Measurements from ENCODE around the gene AVPI1. TPM values are rescaled to one million over a fixed set of nuclear protein-coding genes. Genes with fewer than 3 reads are reported as not detected.

AVPI1 gene
- total and polyA plus RNA-seq, 2 experiments from 2014 or later: 7.4 to 7.6 TPM

- peaks cover 17% of the 10 kb centered on the region for H3K36me3 ChIP-seq (ENCODE audit: insufficient read depth)
- no peak for TF ChIP-seq ZNF114 (CRISPR knock-in tag; IDR thresholded peaks at IDR 0.05)
- TF ChIP-seq ETS1 (IDR thresholded peaks at IDR 0.05): no peak
- TF ChIP-seq CTCF (conservative IDR thresholded peaks at IDR 0.05; ENCODE audit: low read depth in 2 of 2): no peak
- no peak for TF ChIP-seq REST (IDR thresholded peaks at IDR 0.05; ENCODE audit: unreplicated experiment)
- TF ChIP-seq CREB1 (CRISPR knock-in tag; IDR thresholded peaks at IDR 0.05; ENCODE audit: low read depth): no peak
- TF ChIP-seq STAT1 (IDR thresholded peaks at IDR 0.05; ENCODE audit: unreplicated experiment): no peak
- TF ChIP-seq POLR2AphosphoS5 (IDR thresholded peaks at IDR 0.05; ENCODE audit: low read depth): no peak
- TF ChIP-seq ZNF331 (CRISPR knock-in tag; IDR thresholded peaks at IDR 0.05; ENCODE audit: low read depth): no peak
- TF ChIP-seq ZNF462 (CRISPR knock-in tag; IDR thresholded peaks at IDR 0.05): no peak
- TF ChIP-seq EZH2 (IDR thresholded peaks at IDR 0.05; ENCODE audit: low read depth, unreplicated experiment): no peak
- TF ChIP-seq NANOG (IDR thresholded peaks at IDR 0.05; ENCODE audit: borderline replicate concordance): no peak
- TF ChIP-seq EZH2phosphoT487 (IDR thresholded peaks at IDR 0.05; ENCODE audit: unreplicated experiment): no peak
- no peak for TF ChIP-seq JUNB (IDR thresholded peaks at IDR 0.05; ENCODE audit: unreplicated experiment)
- peaks cover 46% of the 10 kb centered on the region for H3K36me3 Mint-ChIP-seq (ENCODE audit: low read depth)
- H3K4me1 Mint-ChIP-seq: peaks cover 33% of the 10 kb centered on the region
- peaks cover 71% of the 10 kb centered on the region for H3K79me2 ChIP-seq (replicated peaks; ENCODE audit: insufficient read depth)
- H3K4me3 Mint-ChIP-seq: no peak overlapping the region
- H2AFZ ChIP-seq: no peak overlapping the region
- H3K27ac Mint-ChIP-seq: no peak overlapping the region; the same call in 1 of the 2 replicates
- DNase-seq (ENCODE audit: low spot score) (no peak), ATAC-seq (no peak)
- H3K4me1 ChIP-seq (ENCODE audit: insufficient read depth): peaks cover 28% of the 10 kb centered on the region; the same call in 1 of the 2 replicates
- no peaks in the 10 kb centered on the region for H3K9me2 ChIP-seq (ENCODE audit: insufficient read depth)
- H3K27me3 ChIP-seq (ENCODE audit: insufficient read depth): no peaks in the 10 kb centered on the region
- H3K4me2 ChIP-seq: 0 out of 2 replicates have a peak overlapping the region, but pooled peaks have one; percentile 48
- H3K27me3 Mint-ChIP-seq (ENCODE audit: insufficient read depth, low read depth, poor library complexity): peaks cover 2% of the 10 kb centered on the region
- no peak overlapping the region for H3K27ac ChIP-seq (ENCODE audit: low read depth)
- H3F3A ChIP-seq (replicated peaks; ENCODE audit: low read depth): no peaks in the 10 kb centered on the region
- H3K4me3 ChIP-seq: no peak overlapping the region
- no peaks in the 10 kb centered on the region for H3K9me3 Mint-ChIP-seq
- H4K20me1 ChIP-seq (replicated peaks; ENCODE audit: insufficient read depth): peaks cover 19% of the 10 kb centered on the region
Measured at GRCh38 chr10:97647556-97647955, 39.5 kb downstream of the AVPI1 start.

Data from GM23338 (cell line).